Activated naive CD8-positive, alpha-beta T cell treated with anti-CD3 and anti-CD28 coated beads for 36 hours (primary cell): ENCODE data around the gene VPS52. TPM values are rescaled to one million over a fixed set of nuclear protein-coding genes. Genes with fewer than 3 reads are reported as not detected.
"Not testable (repeated sequence)": the region's sequence is repeated elsewhere in the genome, so short reads cannot be mapped to it uniquely, and the experiment has no call there.

Experiments used
- DNase-seq: peaks from one replicate; pipeline ENCODE4 v3.0.0; 2021
- H3K27ac Mint-ChIP-seq: one replicate; pipeline ENCODE4 v1.8.0; 2022; ENCODE audit warnings: mild to moderate bottlenecking, moderate library complexity, mixed read lengths
- H3K27me3 Mint-ChIP-seq: one replicate; pipeline ENCODE4 v1.8.0; 2022; ENCODE audit warnings: mild to moderate bottlenecking, mixed read lengths
- H3K36me3 Mint-ChIP-seq: one replicate; pipeline ENCODE4 v1.8.0; 2021; ENCODE audit warnings: mild to moderate bottlenecking, mixed read lengths
- H3K4me1 Mint-ChIP-seq: one replicate; pipeline ENCODE4 v1.8.0; 2021; ENCODE audit warnings: mixed read lengths
- H3K4me3 Mint-ChIP-seq: one replicate; pipeline ENCODE4 v1.8.0; 2022; ENCODE audit warnings: mild to moderate bottlenecking, moderate library complexity, mixed read lengths
- H3K9me3 Mint-ChIP-seq: one replicate; pipeline ENCODE4 v1.8.0; 2022; ENCODE audit warnings: mixed read lengths
- total RNA-seq, 2 experiments: library from RNA; stranded (reverse); gene quantifications; one replicate each; pipeline ENCODE4 v1.2.3, GENCODE V29; 2021

Gene VPS52
- total RNA-seq, 2 experiments from 2014 or later: 43.4 to 44.6 TPM

- not testable (repeated sequence) for H3K4me3 Mint-ChIP-seq, H3K36me3 Mint-ChIP-seq, H3K4me1 Mint-ChIP-seq, H3K9me3 Mint-ChIP-seq, H3K27ac Mint-ChIP-seq, DNase-seq
- peaks cover 27% of the 10 kb centered on the region for H3K27me3 Mint-ChIP-seq
These were observed 45.1 kb downstream of the VPS52 start for GRCh38 chr6:33226503-33227120.

GRCh38 chr6:33217681-33218080, 54.0 kb downstream of the VPS52 start:
- Mint-ChIP-seq H3K4me3 (no peak overlapping the region), H3K4me1 (peaks cover 35% of the 10 kb centered on the region), H3K27ac (no peak overlapping the region), H3K27me3 (peaks cover 18% of the 10 kb centered on the region), H3K36me3 (peaks cover 2% of the 10 kb centered on the region), H3K9me3 (no peaks in the 10 kb centered on the region)
- DNase-seq: no peak

- DNase-seq: no peak
- Mint-ChIP-seq H3K4me3 (no peak overlapping the region), H3K9me3 (no peaks in the 10 kb centered on the region), H3K27me3 (peaks cover 14% of the 10 kb centered on the region), H3K27ac (no peak overlapping the region), H3K4me1 (peaks cover 38% of the 10 kb centered on the region), H3K36me3 (peaks cover 2% of the 10 kb centered on the region)
These were observed 54.4 kb downstream of the VPS52 start for GRCh38 chr6:33217246-33217645.

GRCh38 chr6:33216117-33216649, 55.5 kb downstream of the VPS52 start:
- Mint-ChIP-seq H3K27me3 (peaks cover 9% of the 10 kb centered on the region), H3K9me3 (no peaks in the 10 kb centered on the region), H3K36me3 (peaks cover 2% of the 10 kb centered on the region), H3K4me3 (no peak overlapping the region), H3K27ac (peak overlapping the region; percentile 15), H3K4me1 (peaks cover 38% of the 10 kb centered on the region)
- no peak for DNase-seq

- H3K4me1 Mint-ChIP-seq: peaks cover 38% of the 10 kb centered on the region
- no peak for DNase-seq
- H3K4me3 Mint-ChIP-seq: peak overlapping the region; percentile 43
- H3K27ac Mint-ChIP-seq: peak overlapping the region; percentile 58
- H3K36me3 Mint-ChIP-seq: peaks cover 5% of the 10 kb centered on the region
- peaks cover 9% of the 10 kb centered on the region for H3K27me3 Mint-ChIP-seq
- no peaks in the 10 kb centered on the region for H3K9me3 Mint-ChIP-seq
These were observed 56.2 kb downstream of the VPS52 start for GRCh38 chr6:33215271-33216116.

GRCh38 chr6:33213989-33214335, 57.7 kb downstream of the VPS52 start:
- H3K4me3 Mint-ChIP-seq: peak overlapping the region; percentile 78
- H3K27me3 Mint-ChIP-seq: peaks cover 9% of the 10 kb centered on the region
- no peak for DNase-seq
- H3K9me3 Mint-ChIP-seq: no peaks in the 10 kb centered on the region
- H3K4me1 Mint-ChIP-seq: peaks cover 48% of the 10 kb centered on the region
- H3K36me3 Mint-ChIP-seq: peaks cover 9% of the 10 kb centered on the region
- peak overlapping the region; percentile 11 for H3K27ac Mint-ChIP-seq

GRCh38 chr6:33213166-33213988, 58.3 kb downstream of the VPS52 start:
- peaks cover 9% of the 10 kb centered on the region for H3K27me3 Mint-ChIP-seq
- peaks cover 51% of the 10 kb centered on the region for H3K4me1 Mint-ChIP-seq

GRCh38 chr6:33212857-33213165, 58.9 kb downstream of the VPS52 start:
- H3K36me3 Mint-ChIP-seq: peaks cover 9% of the 10 kb centered on the region
- no peak overlapping the region for H3K27ac Mint-ChIP-seq
- peak overlapping the region; percentile 78 for H3K4me3 Mint-ChIP-seq
- no peak for DNase-seq
- peaks cover 5% of the 10 kb centered on the region for H3K27me3 Mint-ChIP-seq
- no peaks in the 10 kb centered on the region for H3K9me3 Mint-ChIP-seq
- H3K4me1 Mint-ChIP-seq: peaks cover 48% of the 10 kb centered on the region

More at GRCh38 chr6:33213166-33213988, 58.3 kb downstream of the VPS52 start:
- Mint-ChIP-seq H3K27ac (peak overlapping the region; percentile 66), H3K9me3 (no peaks in the 10 kb centered on the region), H3K4me3 (peak overlapping the region; percentile 78), H3K36me3 (peaks cover 9% of the 10 kb centered on the region)
- no peak for DNase-seq

GRCh38 chr6:33211666-33212422, 59.8 kb downstream of the VPS52 start:
- H3K4me3 Mint-ChIP-seq: no peak overlapping the region
- peaks cover 49% of the 10 kb centered on the region for H3K4me1 Mint-ChIP-seq
- H3K9me3 Mint-ChIP-seq: no peaks in the 10 kb centered on the region
- DNase-seq: no peak
- peaks cover 5% of the 10 kb centered on the region for H3K27me3 Mint-ChIP-seq
- H3K27ac Mint-ChIP-seq: no peak overlapping the region
- H3K36me3 Mint-ChIP-seq: peaks cover 9% of the 10 kb centered on the region

GRCh38 chr6:33211136-33211535, 60.5 kb downstream of the VPS52 start:
- no peak overlapping the region for H3K4me3 Mint-ChIP-seq
- no peak for DNase-seq
- H3K27me3 Mint-ChIP-seq: peaks cover 5% of the 10 kb centered on the region
- H3K36me3 Mint-ChIP-seq: peaks cover 9% of the 10 kb centered on the region
- H3K9me3 Mint-ChIP-seq: no peaks in the 10 kb centered on the region
- H3K27ac Mint-ChIP-seq: no peak overlapping the region
- H3K4me1 Mint-ChIP-seq: peaks cover 50% of the 10 kb centered on the region

- Mint-ChIP-seq H3K27me3 (peaks cover 5% of the 10 kb centered on the region), H3K4me3 (no peak overlapping the region), H3K36me3 (peaks cover 10% of the 10 kb centered on the region), H3K9me3 (no peaks in the 10 kb centered on the region), H3K4me1 (peaks cover 53% of the 10 kb centered on the region), H3K27ac (no peak overlapping the region)
- DNase-seq: no peak
These were observed 61.8 kb downstream of the VPS52 start for GRCh38 chr6:33209856-33210255.

GRCh38 chr6:33208091-33208967, 63.3 kb downstream of the VPS52 start, which contains the start of gene RING1:
Gene RING1, plus strand, starts transcription at chr6:33208500. Its CDS starts 323 bp downstream, at chr6:33208823.
- Mint-ChIP-seq H3K36me3 (peaks cover 16% of the 10 kb centered on the region), H3K27ac (peak within 1 kb of the TSS; percentile 94), H3K9me3 (no peaks in the 10 kb centered on the region), H3K27me3 (no peaks in the 10 kb centered on the region), H3K4me1 (peaks cover 49% of the 10 kb centered on the region), H3K4me3 (peak within 1 kb of the TSS; percentile 85)
- peak; percentile 87 for DNase-seq

GRCh38 chr6:33207552-33208090, 64.1 kb downstream of the VPS52 start:
- H3K4me3 Mint-ChIP-seq: peak overlapping the region; percentile 85
- peak overlapping the region; percentile 94 for H3K27ac Mint-ChIP-seq
- H3K27me3 Mint-ChIP-seq: no peaks in the 10 kb centered on the region
- peaks cover 49% of the 10 kb centered on the region for H3K4me1 Mint-ChIP-seq
- H3K9me3 Mint-ChIP-seq: no peaks in the 10 kb centered on the region
- no peak for DNase-seq
- peaks cover 23% of the 10 kb centered on the region for H3K36me3 Mint-ChIP-seq
